Endothelial cell of umbilical vein (primary cell): ENCODE measurements around the gene TBX18. TPM values are rescaled to one million over a fixed set of nuclear protein-coding genes. Genes with fewer than 3 reads are reported as not detected.

Experiments
- BruUV-seq: library from RNA; stranded (reverse); fragments of 400-500 nt; replicated peaks from 2 replicates; lab custom pipeline; 2021; lab: Mats Ljungman, UMichigan
- CTCF ChIA-PET: fragments of 300-600, 350-600 bp; sonication (Branson Sonifier 250); formaldehyde crosslinking; loops from one replicate; lab custom pipeline; 2021; ENCODE audit warnings: antibody characterized with exemption, inconsistent platforms; lab: Charles Lee
- POLR2A ChIA-PET: fragments of 300-600, 350-600 bp; sonication (Branson Sonifier 250); formaldehyde crosslinking; loops from one replicate; lab custom pipeline; 2021; ENCODE audit warnings: antibody characterized with exemption, inconsistent platforms; lab: Charles Lee
- DNase-seq: peaks from one replicate; pipeline ENCODE4 v3.0.0-alpha.2; 2011; ENCODE audit warnings: low read depth, low spot score
- FAIRE-seq: peaks from 2 replicates; lab custom pipeline; 2011; peaks lifted over from hg19 to GRCh38; lab: Jason Lieb, UNC
- H2AFZ ChIP-seq: 2 replicates; pipeline ENCODE4 v1.6.0; 2012; ENCODE audit warnings: low read depth, low read length, control low read depth, inconsistent platforms
- H3K27ac ChIP-seq: 2 replicates; pipeline ENCODE4 v1.5.1; 2011; ENCODE audit warnings: low read depth, mild to moderate bottlenecking, control low read depth, low read length, moderate library complexity; ENCODE audit not compliant: insufficient read depth
- H3K27me3 ChIP-seq, 2 experiments: 2 replicates each; pipeline versions ENCODE4 v1.6.0 to v1.6.1; 2011; ENCODE audit warnings: low read length in 2 of 2, mixed read lengths in 1 of 2; ENCODE audit not compliant: control insufficient read depth in 2 of 2, insufficient read depth in 2 of 2
- H3K36me3 ChIP-seq, 2 experiments: 2 replicates in 1 of 2; 3 replicates in 1 of 2; pipeline ENCODE4 v1.5.1; 2011; ENCODE audit warnings: low read length in 2 of 2, mild to moderate bottlenecking in 1 of 2, moderate library complexity in 1 of 2; ENCODE audit not compliant: control insufficient read depth in 2 of 2, insufficient read depth in 2 of 2; ENCODE audit errors: extremely low read depth in 1 of 2
- H3K4me1 ChIP-seq: 3 replicates; pipeline ENCODE4 v1.5.1; 2011; ENCODE audit warnings: mild to moderate bottlenecking, low read length; ENCODE audit not compliant: control insufficient read depth, insufficient read depth; ENCODE audit errors: extremely low read depth
- H3K4me2 ChIP-seq: 2 replicates; pipeline ENCODE4 v1.6.1; 2011; ENCODE audit warnings: low read length, control low read depth, mixed read lengths; ENCODE audit not compliant: insufficient read depth
- H3K4me3 ChIP-seq, 3 experiments: fragments of 200-600 bp in 1 of 3; sonication (generic), shearing (Covaris generic) in 1 of 3; replicated peaks in 1 of 3; 2 replicates each; pipeline ENCODE4 v1.5.1; 2011 to 2016; ENCODE audit warnings: control low read depth in 3 of 3, low read length in 3 of 3, mild to moderate bottlenecking in 2 of 3, inconsistent platforms in 1 of 3, low read depth in 1 of 3, moderate library complexity in 1 of 3; ENCODE audit not compliant: insufficient read depth in 1 of 3
- H3K79me2 ChIP-seq: 2 replicates; pipeline ENCODE4 v1.6.0; 2012; ENCODE audit warnings: low read length, inconsistent platforms; ENCODE audit not compliant: control insufficient read depth, insufficient read depth
- H3K9ac ChIP-seq: replicated peaks from 2 replicates; pipeline ENCODE3; 2011; ENCODE audit warnings: low read length, control low read depth; ENCODE audit not compliant: insufficient read depth; ENCODE audit errors: extremely low read depth
- H3K9me1 ChIP-seq: replicated peaks from 3 replicates; pipeline ENCODE4 v1.6.0; 2011; ENCODE audit warnings: mild to moderate bottlenecking, low read length; ENCODE audit not compliant: control insufficient read depth, insufficient read depth; ENCODE audit errors: extremely low read depth
- H3K9me3 ChIP-seq: replicated peaks from 2 replicates; pipeline ENCODE4 v1.5.1; 2012; ENCODE audit warnings: low read length, inconsistent platforms; ENCODE audit not compliant: control insufficient read depth, insufficient read depth
- H4K20me1 ChIP-seq: replicated peaks from 2 replicates; pipeline ENCODE3; 2011; ENCODE audit warnings: mild to moderate bottlenecking, low read length; ENCODE audit not compliant: control insufficient read depth, insufficient read depth; ENCODE audit errors: extremely low read depth
- CTCF ChIP-seq, 2 donors: IDR thresholded peaks; 1 replicate in 1 of 2; 2 replicates in 1 of 2; pipeline ENCODE4 v1.5.1; 2011; ENCODE audit warnings: low read length in 2 of 2, mild to moderate bottlenecking in 2 of 2, moderate library complexity in 2 of 2, control low read depth in 1 of 2, inconsistent platforms in 1 of 2, low read depth in 1 of 2; ENCODE audit not compliant: insufficient read depth in 1 of 2; ENCODE audit errors: extremely low read depth in 1 of 2
- EZH2 ChIP-seq: IDR thresholded peaks from 2 replicates; pipeline ENCODE4 v1.6.1; 2012; ENCODE audit warnings: borderline replicate concordance, low read depth, mild to moderate bottlenecking, moderate library complexity, low read length, inconsistent platforms; ENCODE audit not compliant: severe bottlenecking
- FOS ChIP-seq: IDR thresholded peaks from 2 replicates; pipeline ENCODE4 v1.6.1; 2011; ENCODE audit warnings: mild to moderate bottlenecking, low read length, moderate library complexity, borderline replicate concordance; ENCODE audit not compliant: insufficient read depth
- GATA2 ChIP-seq: IDR thresholded peaks from 2 replicates; pipeline ENCODE4 v1.7.0; 2011; ENCODE audit warnings: low read depth, mild to moderate bottlenecking, moderate library complexity, mixed read lengths, low read length; ENCODE audit not compliant: insufficient read length, insufficient read depth
- JUN ChIP-seq: IDR thresholded peaks from 2 replicates; pipeline ENCODE4 v1.6.1; 2011; ENCODE audit warnings: borderline replicate concordance, low read depth; ENCODE audit not compliant: insufficient read length, insufficient read depth
- POLR2A ChIP-seq: IDR thresholded peaks from 2 replicates; pipeline ENCODE4 v1.6.1; 2012; ENCODE audit warnings: low read depth, mild to moderate bottlenecking, control low read depth, low read length
- POLR2AphosphoS5 ChIP-seq: IDR thresholded peaks from 2 replicates; pipeline ENCODE4 v1.6.1; 2012; ENCODE audit warnings: low read depth, mild to moderate bottlenecking, control low read depth, low read length, moderate library complexity; ENCODE audit not compliant: insufficient read depth
- dilution Hi-C: fragments of 300-500 bp; cut with MboI; formaldehyde crosslinking; loops from one replicate; pipeline ENCODE4 v1.15.0; 2019; ENCODE audit warnings: low sequenced_read_pairs; ENCODE audit not compliant: extremely low pct_ligation_motif_present
- intact Hi-C: fragments of 100-400 bp; cut with micrococcal nuclease; formaldehyde crosslinking; loops from one replicate; pipeline ENCODE4 v1.10.0; 2022
- polyA plus RNA-seq, 4 experiments: library from polyadenylated mRNA; depleted of rRNA in 3 of 4; stranded (reverse) in 3 of 4; unstranded in 1 of 4; fragments of >200 nt; gene quantifications; 2 replicates each; pipeline versions ENCODE4 v1.2.1 to v1.2.3, GENCODE V29; 2011 to 2012; ENCODE audit warnings: missing spikeins in 1 of 4
- total RNA-seq: library from RNA; stranded (reverse); gene quantifications from 2 replicates; pipeline ENCODE4 v1.2.3, GENCODE V29; 2021

TBX18 gene
- total and polyA plus RNA-seq, 2 donors (not counting 3 experiments of a cell fraction or from before 2014, with no cell fraction given): 28.4 to 60.5 TPM

DNA sequence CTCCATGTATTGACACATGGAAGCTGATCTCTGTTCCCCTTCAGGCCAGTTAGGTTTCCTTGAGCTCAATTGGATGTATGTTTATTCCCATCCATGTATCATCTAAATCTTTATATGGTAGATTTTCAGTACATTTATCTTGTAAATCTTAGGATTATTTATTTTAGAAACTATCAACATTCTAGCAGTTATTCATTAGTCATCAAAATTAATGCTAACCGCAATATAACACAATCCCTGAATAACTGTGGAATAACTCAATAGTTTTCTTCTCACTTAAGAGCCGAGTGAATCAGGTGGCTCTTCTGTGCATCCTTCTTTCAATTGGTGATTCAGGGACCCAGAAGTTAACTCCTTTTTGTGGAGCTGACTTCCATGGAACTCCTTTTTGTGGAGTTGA lies 15.5 kb upstream of the TBX18 start:
- dilution Hi-C loops: no loop called here
- BruUV-seq: no TSS peak

More for the DNA sequence above, 15.5 kb upstream of the TBX18 start:
- Histone ChIP-seq H3K4me2 (no peak overlapping the region), H3K27ac (no peak overlapping the region), H3K9me1 (no peaks in the 10 kb centered on the region), H3K9ac (no peak overlapping the region), H3K9me3 (no peaks in the 10 kb centered on the region), H3K27me3 (peaks cover 9 to 49% of the 10 kb centered on the region in 2 experiments), H2AFZ (no peak overlapping the region), H3K4me3 (no peak overlapping the region), H3K4me1 (peaks cover 2% of the 10 kb centered on the region), H3K36me3 (no peaks in the 10 kb centered on the region), H3K79me2 (no peaks in the 10 kb centered on the region), H4K20me1 (no peaks in the 10 kb centered on the region)
- intact Hi-C loops: no loop called here
- TF ChIP-seq JUN: no peak
- no peak for TF ChIP-seq CTCF (IDR thresholded peaks at IDR 0.05; ENCODE audit: extremely low read depth in 1 of 2, insufficient read depth in 1 of 2, low read depth in 1 of 2, low read length in 2 of 2)
- no peak for TF ChIP-seq POLR2A
- no peak for TF ChIP-seq POLR2AphosphoS5
- TF ChIP-seq EZH2: no peak
- TF ChIP-seq FOS: no peak
- TF ChIP-seq GATA2: no peak
- CTCF ChIA-PET: interaction anchor here (1.0 to 13.2 kb wide), 11 partner anchors 11 to 360 kb away, joined by 3 to 170 read pairs (median 6); no protein-coding TSS in a partner anchor
- DNase-seq: no peak
- no peak for FAIRE-seq
- POLR2A ChIA-PET: no interaction called here
